SU-DHL-6 (cell line): ENCODE measurements around the gene SPAG9.

Source experiments
- EZH2phosphoT487 ChIP-seq: fragments of 200-600 bp; sonication (generic), shearing (Covaris generic); conservative IDR thresholded peaks from 2 replicates; pipeline ENCODE4 v1.6.1; 2018; ENCODE audit warnings: mild to moderate bottlenecking, antibody characterized with exemption, low read length, moderate library complexity, mixed read lengths
- TF ChIP-seq, protein P1 (sequence below): fragments of 200-600 bp; sonication (generic); IDR thresholded peaks from one replicate; pipeline ENCODE4 v1.5.1; 2017; ENCODE audit warnings: antibody characterized with exemption, mild to moderate bottlenecking, low read length, moderate library complexity; ENCODE audit not compliant: insufficient read depth, poor library complexity, severe bottlenecking

DNA sequence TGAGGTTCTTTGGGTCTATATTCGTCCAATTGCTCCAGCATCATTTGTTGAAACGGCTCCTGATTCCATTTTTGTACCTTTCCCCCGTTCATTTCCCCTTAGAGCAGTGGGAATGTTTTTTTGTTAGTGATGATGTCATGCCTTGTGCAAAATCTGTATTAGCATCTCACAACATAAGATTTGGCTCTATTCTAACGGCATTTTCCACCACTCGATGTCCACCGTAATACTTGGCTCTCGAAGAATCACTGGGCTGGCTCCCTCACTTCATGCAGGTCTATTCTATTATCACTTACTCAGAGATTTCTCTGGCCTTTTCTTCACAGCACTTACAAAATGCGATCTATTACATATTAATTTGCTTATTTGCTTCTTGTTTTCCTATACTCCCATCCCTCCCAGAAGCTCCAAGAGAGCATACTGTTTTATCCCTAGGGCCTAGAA, 32.1 kb upstream of the SPAG9 start:
- TF ChIP-seq, protein P1, sequence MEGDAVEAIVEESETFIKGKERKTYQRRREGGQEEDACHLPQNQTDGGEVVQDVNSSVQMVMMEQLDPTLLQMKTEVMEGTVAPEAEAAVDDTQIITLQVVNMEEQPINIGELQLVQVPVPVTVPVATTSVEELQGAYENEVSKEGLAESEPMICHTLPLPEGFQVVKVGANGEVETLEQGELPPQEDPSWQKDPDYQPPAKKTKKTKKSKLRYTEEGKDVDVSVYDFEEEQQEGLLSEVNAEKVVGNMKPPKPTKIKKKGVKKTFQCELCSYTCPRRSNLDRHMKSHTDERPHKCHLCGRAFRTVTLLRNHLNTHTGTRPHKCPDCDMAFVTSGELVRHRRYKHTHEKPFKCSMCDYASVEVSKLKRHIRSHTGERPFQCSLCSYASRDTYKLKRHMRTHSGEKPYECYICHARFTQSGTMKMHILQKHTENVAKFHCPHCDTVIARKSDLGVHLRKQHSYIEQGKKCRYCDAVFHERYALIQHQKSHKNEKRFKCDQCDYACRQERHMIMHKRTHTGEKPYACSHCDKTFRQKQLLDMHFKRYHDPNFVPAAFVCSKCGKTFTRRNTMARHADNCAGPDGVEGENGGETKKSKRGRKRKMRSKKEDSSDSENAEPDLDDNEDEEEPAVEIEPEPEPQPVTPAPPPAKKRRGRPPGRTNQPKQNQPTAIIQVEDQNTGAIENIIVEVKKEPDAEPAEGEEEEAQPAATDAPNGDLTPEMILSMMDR, result no peak
- no peak for TF ChIP-seq EZH2phosphoT487
